Measurements from ENCODE around the gene OR2T6.
"Not testable (repeated sequence)": the region's sequence is repeated elsewhere in the genome, so short reads cannot be mapped to it uniquely, and the experiment has no call there.

GRCh38 chr1:248428192-248428533, 52.6 kb downstream of the OR2T6 start:
- TF ChIP-seq EZH2 (IDR thresholded peaks at IDR 0.05; ENCODE audit: insufficient read depth, low read length); CTCF (IDR thresholded peaks at IDR 0.05; ENCODE audit: insufficient read depth, low read depth, low read length): not testable (repeated sequence)
